GM12891 (cell line): ENCODE data around the gene ZNF417.

Experiments
- POLR2A ChIP-seq: IDR thresholded peaks from 2 replicates; pipeline ENCODE4 v1.6.1; 2011; ENCODE audit warnings: low read depth, low read length, control low read depth
- POLR2AphosphoS5 ChIP-seq: IDR thresholded peaks from 2 replicates; pipeline ENCODE4 v1.6.1; 2011; ENCODE audit warnings: low read depth, low read length, control low read depth
- POU2F2 ChIP-seq: IDR thresholded peaks from 2 replicates; pipeline ENCODE4 v1.6.1; 2011; ENCODE audit warnings: low read depth, mild to moderate bottlenecking, control low read depth, low read length, moderate library complexity
- TAF1 ChIP-seq: IDR thresholded peaks from 2 replicates; pipeline ENCODE4 v1.6.1; 2011; ENCODE audit warnings: low read depth, low read length, control low read depth

- TF ChIP-seq POLR2A, result no peak
- TF ChIP-seq POLR2AphosphoS5, result no peak
- TF ChIP-seq TAF1, result no peak
- no peak for TF ChIP-seq POU2F2
These were observed 28.3 kb downstream of the ZNF417 start for GRCh38 chr19:57888107-57888559.
